Activated naive CD4-positive, alpha-beta T cell treated with anti-CD3 and anti-CD28 coated beads, Interleukin-2, amount 10 ng/mL, durations not matched to agents 7 days and 5 days (primary cell): ENCODE measurements around the gene ZDHHC11B.
"Not testable (repeated sequence)": the region's sequence is repeated elsewhere in the genome, so short reads cannot be mapped to it uniquely, and the experiment has no call there.

ENCODE experiments used
- CTCF ChIA-PET: fragments of 350-600 bp; sonication (Branson Sonifier 250); formaldehyde crosslinking; loops from one replicate; lab custom pipeline; 2021; ENCODE audit warnings: antibody characterized with exemption; lab: Charles Lee
- DNase-seq: peaks from one replicate; pipeline ENCODE4 v3.0.0-alpha.2; 2020
- H3K27ac Mint-ChIP-seq: one replicate; pipeline ENCODE4 v1.8.0; 2021; ENCODE audit warnings: mild to moderate bottlenecking, moderate library complexity, mixed read lengths
- H3K27me3 Mint-ChIP-seq: one replicate; pipeline ENCODE4 v1.8.0; 2021; ENCODE audit warnings: mild to moderate bottlenecking, mixed read lengths
- H3K36me3 Mint-ChIP-seq: one replicate; pipeline ENCODE4 v1.8.0; 2021; ENCODE audit warnings: mixed read lengths
- H3K4me1 Mint-ChIP-seq: one replicate; pipeline ENCODE4 v1.8.0; 2021; ENCODE audit warnings: mixed read lengths
- H3K4me3 Mint-ChIP-seq: one replicate; pipeline ENCODE4 v1.8.0; 2021; ENCODE audit warnings: mild to moderate bottlenecking, moderate library complexity, mixed read lengths
- H3K9me3 Mint-ChIP-seq: one replicate; pipeline ENCODE4 v1.8.0; 2021; ENCODE audit warnings: mixed read lengths

Gene ZDHHC11B

GRCh38 chr5:713686-714085 lies 70.8 kb downstream of the ZDHHC11B start:
- CTCF ChIA-PET: not testable (repeated sequence)

DNA sequence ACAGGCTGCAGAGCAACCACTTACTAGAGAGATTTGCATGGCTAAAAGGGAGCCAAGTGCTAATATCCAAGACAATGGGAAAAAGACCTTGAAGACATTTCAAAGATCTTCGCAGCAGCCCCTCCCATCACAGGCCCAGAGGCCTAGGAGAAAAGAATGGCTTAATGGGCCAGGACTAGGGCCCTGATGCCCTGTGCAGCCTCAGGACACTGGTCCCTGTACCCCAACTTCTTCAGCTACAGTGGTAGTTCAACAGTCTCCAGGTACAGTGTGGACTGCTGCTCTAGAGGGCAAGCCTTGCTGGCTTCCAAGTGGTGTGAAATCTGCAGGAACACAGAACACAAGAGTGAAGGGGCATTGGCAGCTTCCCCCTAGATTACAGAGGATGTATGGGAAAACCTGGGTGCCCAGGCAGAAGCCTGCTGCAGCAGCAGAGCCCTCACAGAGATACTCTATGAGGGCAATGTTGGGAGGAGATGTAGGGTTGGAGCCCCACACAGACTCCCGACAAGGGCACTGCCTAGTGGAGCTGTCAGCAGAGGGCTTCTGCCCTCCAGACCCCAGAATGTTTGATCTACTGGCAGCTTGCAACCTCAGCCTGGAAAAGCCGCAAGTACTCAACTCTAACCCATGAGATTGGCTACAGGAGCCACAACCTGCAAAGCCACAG lies 75.5 kb downstream of the ZDHHC11B start:
- Mint-ChIP-seq H3K9me3 (peaks cover 12% of the 10 kb centered on the region), H3K27me3 (peaks cover 21% of the 10 kb centered on the region)
- H3K27ac Mint-ChIP-seq, H3K4me3 Mint-ChIP-seq, H3K36me3 Mint-ChIP-seq, CTCF ChIA-PET, DNase-seq, H3K4me1 Mint-ChIP-seq: not testable (repeated sequence)

More at GRCh38 chr5:713686-714085, 70.8 kb downstream of the ZDHHC11B start:
- not testable (repeated sequence) for H3K4me1 Mint-ChIP-seq, DNase-seq, H3K36me3 Mint-ChIP-seq, H3K27ac Mint-ChIP-seq, H3K4me3 Mint-ChIP-seq
- H3K9me3 Mint-ChIP-seq: peaks cover 15% of the 10 kb centered on the region
- peaks cover 48% of the 10 kb centered on the region for H3K27me3 Mint-ChIP-seq

GRCh38 chr5:708374-708773 lies 76.2 kb downstream of the ZDHHC11B start:
- Mint-ChIP-seq H3K9me3 (peaks cover 12% of the 10 kb centered on the region), H3K27me3 (peaks cover 21% of the 10 kb centered on the region)
- DNase-seq, CTCF ChIA-PET, H3K36me3 Mint-ChIP-seq, H3K4me3 Mint-ChIP-seq, H3K4me1 Mint-ChIP-seq, H3K27ac Mint-ChIP-seq: not testable (repeated sequence)

- H3K4me3 Mint-ChIP-seq, H3K27ac Mint-ChIP-seq, H3K4me1 Mint-ChIP-seq, DNase-seq, H3K9me3 Mint-ChIP-seq, CTCF ChIA-PET, H3K36me3 Mint-ChIP-seq: not testable (repeated sequence)
- peaks cover 20% of the 10 kb centered on the region for H3K27me3 Mint-ChIP-seq
Observed at GRCh38 chr5:706127-706526, 78.4 kb downstream of the ZDHHC11B start.

- DNase-seq, H3K4me3 Mint-ChIP-seq, H3K36me3 Mint-ChIP-seq, H3K27ac Mint-ChIP-seq, H3K9me3 Mint-ChIP-seq, H3K4me1 Mint-ChIP-seq, CTCF ChIA-PET: not testable (repeated sequence)
- peaks cover 44% of the 10 kb centered on the region for H3K27me3 Mint-ChIP-seq
Observed at GRCh38 chr5:696753-697702, 87.5 kb downstream of the ZDHHC11B start.

DNA sequence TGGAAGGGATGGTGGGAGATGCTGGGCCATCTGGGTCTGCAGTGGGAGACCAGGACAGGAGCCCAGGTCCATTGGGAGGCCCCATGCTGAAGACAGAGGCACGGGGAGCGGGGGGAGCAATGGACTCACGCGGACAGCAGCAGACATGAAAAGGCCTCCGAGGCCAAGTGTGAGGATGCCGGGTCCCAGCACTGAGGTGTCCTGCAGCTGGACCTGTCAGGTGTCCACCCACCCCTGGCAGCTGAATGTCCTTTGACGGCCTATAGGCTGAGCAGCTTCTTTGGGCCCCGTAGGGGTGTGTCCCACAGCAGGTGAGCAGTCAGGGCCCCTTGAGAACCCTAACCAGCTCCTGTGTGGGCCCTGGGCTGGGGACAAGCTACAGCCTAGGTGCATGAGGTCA lies 88.3 kb downstream of the ZDHHC11B start:
- H3K4me3 Mint-ChIP-seq, DNase-seq, H3K9me3 Mint-ChIP-seq, H3K4me1 Mint-ChIP-seq, H3K36me3 Mint-ChIP-seq, H3K27ac Mint-ChIP-seq, CTCF ChIA-PET: not testable (repeated sequence)
- H3K27me3 Mint-ChIP-seq: peaks cover 41% of the 10 kb centered on the region

GRCh38 chr5:695475-695874 lies 89.1 kb downstream of the ZDHHC11B start:
- H3K4me3 Mint-ChIP-seq, CTCF ChIA-PET, H3K9me3 Mint-ChIP-seq, H3K36me3 Mint-ChIP-seq, DNase-seq, H3K27ac Mint-ChIP-seq, H3K4me1 Mint-ChIP-seq: not testable (repeated sequence)
- peaks cover 41% of the 10 kb centered on the region for H3K27me3 Mint-ChIP-seq

GRCh38 chr5:694042-694431 lies 90.5 kb downstream of the ZDHHC11B start:
- H3K4me3 Mint-ChIP-seq, CTCF ChIA-PET, H3K4me1 Mint-ChIP-seq, H3K27ac Mint-ChIP-seq, H3K9me3 Mint-ChIP-seq, H3K36me3 Mint-ChIP-seq, DNase-seq: not testable (repeated sequence)
- peaks cover 37% of the 10 kb centered on the region for H3K27me3 Mint-ChIP-seq

DNA sequence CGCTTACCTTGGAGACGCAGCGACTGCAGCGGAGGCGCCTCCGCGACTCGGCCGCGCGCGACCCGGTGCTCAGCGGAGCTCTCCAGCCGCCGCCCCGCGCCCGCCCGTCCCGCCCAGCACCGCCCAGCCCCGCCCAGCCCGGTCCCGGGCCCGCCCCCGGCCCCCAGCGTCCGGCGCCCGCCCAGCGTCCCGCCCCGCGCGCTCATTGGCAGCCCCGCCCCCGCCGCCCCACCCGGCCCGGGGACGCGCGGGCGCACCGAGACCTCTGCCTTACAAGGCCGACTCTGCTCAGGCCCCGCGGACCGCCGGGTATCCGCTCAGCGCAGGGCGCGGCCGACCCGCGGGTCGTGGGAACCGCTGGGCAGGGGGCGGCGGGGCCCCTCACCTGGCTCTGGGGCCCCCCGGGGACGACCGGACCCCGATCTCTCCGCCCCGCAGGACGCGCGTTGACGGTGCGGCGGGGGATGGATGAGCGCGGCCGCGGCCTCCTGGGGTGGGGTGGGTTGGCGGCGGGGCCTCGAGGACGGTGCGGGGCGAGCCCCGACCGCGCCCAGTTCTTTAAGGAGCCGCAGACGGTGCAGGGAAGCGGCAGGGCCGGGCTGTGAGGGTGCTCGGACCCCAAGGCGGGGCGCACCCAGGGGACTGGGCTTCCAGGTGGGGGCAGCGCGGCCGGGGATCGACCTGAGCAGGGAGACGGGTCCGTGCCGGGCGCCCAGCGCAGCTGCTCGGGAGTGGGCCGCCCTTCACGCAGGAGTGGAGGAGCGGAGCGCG lies 91.1 kb downstream of the ZDHHC11B start, which contains the start of gene TPPP:
Gene TPPP, minus strand, starts transcription at position 82 of the 771 bp plus-strand sequence. CDS start 15,292 bp downstream, outside the sequence.
- DNase-seq: peak; percentile 85
- H3K36me3 Mint-ChIP-seq, H3K4me1 Mint-ChIP-seq, CTCF ChIA-PET, H3K27ac Mint-ChIP-seq, H3K9me3 Mint-ChIP-seq: not testable (repeated sequence)
- peak within 1 kb of the TSS; percentile 43 for H3K4me3 Mint-ChIP-seq
- H3K27me3 Mint-ChIP-seq: peaks cover 32% of the 10 kb centered on the region

DNA sequence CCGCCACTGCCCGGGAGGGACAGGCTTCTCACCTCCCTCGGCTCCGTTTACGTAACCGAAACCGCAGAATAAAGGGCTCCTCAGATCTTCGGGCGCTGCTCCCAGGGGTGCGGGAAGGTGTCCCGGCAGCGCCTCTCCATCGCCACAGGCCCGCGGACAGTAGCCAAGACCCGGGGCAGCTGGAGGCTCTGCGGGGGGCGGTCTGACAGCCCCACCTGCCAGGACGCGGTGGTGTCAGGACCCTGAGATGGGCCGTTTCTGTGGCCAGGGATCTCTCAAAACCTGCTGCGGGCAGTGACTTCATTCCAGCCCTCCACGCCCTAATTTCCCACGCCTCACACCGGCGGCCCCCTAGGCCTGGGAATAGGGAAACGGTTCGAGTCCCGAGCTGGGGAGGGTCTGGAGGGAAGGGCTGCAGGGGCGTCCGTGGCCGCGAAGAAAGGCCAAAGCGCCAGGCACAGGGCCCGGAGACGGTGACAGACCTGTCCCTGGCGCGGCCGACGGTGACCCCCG lies 91.9 kb downstream of the ZDHHC11B start:
- CTCF ChIA-PET, H3K4me1 Mint-ChIP-seq, H3K9me3 Mint-ChIP-seq, H3K27ac Mint-ChIP-seq, H3K36me3 Mint-ChIP-seq: not testable (repeated sequence)
- DNase-seq: peak; percentile 56
- peak overlapping the region; percentile 43 for H3K4me3 Mint-ChIP-seq
- peaks cover 27% of the 10 kb centered on the region for H3K27me3 Mint-ChIP-seq

DNA sequence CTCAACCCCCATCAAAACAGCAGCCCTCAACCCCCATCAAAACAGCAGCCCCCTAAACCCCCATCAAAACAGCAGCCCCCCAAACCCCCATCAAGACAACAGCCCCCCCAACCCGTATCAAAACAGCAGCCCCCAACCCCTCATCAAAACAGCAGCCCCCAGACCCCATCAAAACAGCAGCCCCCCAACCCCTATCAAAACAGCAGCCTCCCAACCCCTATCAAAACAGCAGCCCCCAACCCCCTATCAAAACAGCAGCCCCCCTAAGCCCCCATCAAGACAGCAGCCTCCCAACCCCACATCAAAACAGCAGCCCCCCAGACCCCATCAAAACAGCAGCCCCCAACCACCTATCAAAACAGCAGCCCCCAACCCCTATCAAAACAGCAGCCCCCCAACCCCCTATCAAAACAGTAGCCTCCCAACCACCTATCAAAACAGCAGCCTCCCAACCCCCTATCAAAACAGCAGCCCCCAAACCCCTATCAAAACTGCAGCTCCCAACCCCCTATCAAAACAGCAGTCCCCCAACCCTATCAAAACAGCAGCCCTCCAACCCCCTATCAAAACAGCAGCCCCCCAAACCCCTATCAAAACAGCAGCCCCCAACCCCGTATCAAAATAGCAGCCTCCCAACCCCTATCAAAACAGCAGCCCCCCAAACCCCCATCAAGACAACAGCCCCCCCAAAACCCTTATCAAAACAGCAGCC lies 92.6 kb downstream of the ZDHHC11B start:
- Mint-ChIP-seq H3K36me3 (no peaks in the 10 kb centered on the region), H3K27ac (no peak overlapping the region), H3K4me3 (peak overlapping the region; percentile 43), H3K4me1 (peaks cover 4% of the 10 kb centered on the region), H3K9me3 (no peaks in the 10 kb centered on the region), H3K27me3 (peaks cover 21% of the 10 kb centered on the region)
- CTCF ChIA-PET: no interaction called here
- DNase-seq: no peak

- H3K36me3 Mint-ChIP-seq, H3K4me3 Mint-ChIP-seq, CTCF ChIA-PET, DNase-seq, H3K27ac Mint-ChIP-seq, H3K4me1 Mint-ChIP-seq, H3K9me3 Mint-ChIP-seq: not testable (repeated sequence)
- peaks cover 13% of the 10 kb centered on the region for H3K27me3 Mint-ChIP-seq
Observed at GRCh38 chr5:691049-691448, 93.5 kb downstream of the ZDHHC11B start.

DNA sequence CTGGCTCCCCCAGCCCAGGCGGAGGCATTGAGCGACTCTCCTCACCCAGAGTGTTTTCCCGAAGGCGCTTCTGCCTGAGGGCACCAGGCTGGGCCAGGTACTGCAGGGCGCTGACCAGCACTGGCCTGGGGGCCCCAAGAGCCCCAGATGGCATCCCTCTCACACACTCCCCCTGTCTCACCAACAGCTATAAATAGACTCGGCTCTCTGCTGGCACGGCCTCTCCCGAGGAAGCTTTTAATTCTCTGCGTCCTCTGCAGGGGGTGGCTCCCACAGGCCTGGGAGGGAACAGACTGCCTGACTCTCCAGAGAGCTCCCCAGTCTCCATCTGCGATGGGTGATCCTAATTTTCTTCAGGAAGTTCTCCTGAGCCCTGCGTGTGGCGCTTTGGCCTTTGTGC lies 94.2 kb downstream of the ZDHHC11B start:
- H3K4me3 Mint-ChIP-seq, H3K36me3 Mint-ChIP-seq, CTCF ChIA-PET, H3K9me3 Mint-ChIP-seq, DNase-seq, H3K27ac Mint-ChIP-seq, H3K4me1 Mint-ChIP-seq: not testable (repeated sequence)
- H3K27me3 Mint-ChIP-seq: peaks cover 17% of the 10 kb centered on the region
